Left ventricle myocardium inferior (tissue), 1 donor: ENCODE results near the gene PTPRJ. TPM values are rescaled to one million over a fixed set of nuclear protein-coding genes. Genes with fewer than 3 reads are reported as not detected.
A peak's percentile ranks its signal among the peaks of the same experiment; 100 is the strongest.

ENCODE experiments used
- DNase-seq: peaks from one replicate; pipeline ENCODE4 v3.0.0-alpha.2; 2020
- H3K27ac ChIP-seq: fragments of 200-600 bp; replicated peaks from 2 replicates; pipeline ENCODE4 v1.8.0; 2021
- H3K27me3 ChIP-seq: fragments of 200-600 bp; 2 replicates; pipeline ENCODE4 v1.8.0; 2021; ENCODE audit warnings: low read depth
- H3K36me3 ChIP-seq: fragments of 200-600 bp; 2 replicates; pipeline ENCODE4 v1.8.0; 2021
- H3K4me1 ChIP-seq: fragments of 200-600 bp; 2 replicates; pipeline ENCODE4 v1.8.0; 2021
- H3K4me3 ChIP-seq: fragments of 200-600 bp; 2 replicates; pipeline ENCODE4 v1.8.0; 2021; ENCODE audit warnings: mild to moderate bottlenecking, moderate library complexity
- H3K9me3 ChIP-seq: fragments of 200-600 bp; replicated peaks from 2 replicates; pipeline ENCODE4 v1.8.0; 2021
- CTCF ChIP-seq: fragments of 200-600 bp; IDR thresholded peaks from 2 replicates; pipeline ENCODE4 v1.8.0; 2021; ENCODE audit warnings: antibody characterized with exemption, mild to moderate bottlenecking, borderline replicate concordance
- intact Hi-C: fragments of 100-400 bp; cut with micrococcal nuclease; formaldehyde crosslinking; loops from one replicate; pipeline ENCODE4 v1.11.0; 2022
- total RNA-seq: library from RNA; stranded (reverse); fragmentation: NEBNext Ultra II Directional; extraction: Animal tissue kit (Norgen Biotek cat#: 25700); gene quantifications from one replicate; pipeline ENCODE4 v1.2.1, GENCODE V29; 2021
- donor health status: DM: no; HTN: yes; CAD: no; lungs with severe emphysema.

The PTPRJ gene
- total RNA-seq, 1 donor from 2014 or later: 6.8 TPM

DNA sequence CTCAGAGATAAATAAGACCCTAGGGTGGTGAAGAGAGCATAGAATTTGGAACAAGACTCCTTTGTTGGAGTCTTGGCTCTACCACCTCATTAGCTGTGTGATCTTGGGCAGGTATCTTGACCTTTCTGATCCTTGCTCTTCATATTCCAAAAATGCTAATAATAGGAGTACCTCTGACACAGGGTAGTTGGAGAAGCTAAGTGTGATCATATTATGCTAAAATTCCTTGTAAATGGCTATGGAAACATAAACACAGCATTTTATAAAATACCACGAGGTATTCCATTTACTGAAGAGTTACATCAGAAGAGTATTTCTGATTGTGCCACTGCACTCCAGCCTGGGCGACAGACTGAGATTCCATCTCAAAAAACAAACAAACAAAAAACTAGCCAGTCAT lies 9.4 kb downstream of the PTPRJ start:
- Histone ChIP-seq H3K27ac (peak overlapping the region; percentile 81), H3K4me3 (no peak overlapping the region), H3K4me1 (peaks cover 35% of the 10 kb centered on the region), H3K9me3 (no peaks in the 10 kb centered on the region), H3K27me3 (no peaks in the 10 kb centered on the region), H3K36me3 (no peaks in the 10 kb centered on the region)
- intact Hi-C loops: no loop called here
- TF ChIP-seq CTCF: no peak
- DNase-seq: no peak

GRCh38 chr11:47991266-47991830 lies 11.0 kb downstream of the PTPRJ start:
- Histone ChIP-seq H3K27ac (peak overlapping the region; percentile 81), H3K4me1 (peaks cover 35% of the 10 kb centered on the region), H3K36me3 (no peaks in the 10 kb centered on the region), H3K9me3 (no peaks in the 10 kb centered on the region), H3K4me3 (peak overlapping the region; percentile 35), H3K27me3 (no peaks in the 10 kb centered on the region)
- no peak for TF ChIP-seq CTCF
- no peak for DNase-seq
- intact Hi-C loops: no loop called here

DNA sequence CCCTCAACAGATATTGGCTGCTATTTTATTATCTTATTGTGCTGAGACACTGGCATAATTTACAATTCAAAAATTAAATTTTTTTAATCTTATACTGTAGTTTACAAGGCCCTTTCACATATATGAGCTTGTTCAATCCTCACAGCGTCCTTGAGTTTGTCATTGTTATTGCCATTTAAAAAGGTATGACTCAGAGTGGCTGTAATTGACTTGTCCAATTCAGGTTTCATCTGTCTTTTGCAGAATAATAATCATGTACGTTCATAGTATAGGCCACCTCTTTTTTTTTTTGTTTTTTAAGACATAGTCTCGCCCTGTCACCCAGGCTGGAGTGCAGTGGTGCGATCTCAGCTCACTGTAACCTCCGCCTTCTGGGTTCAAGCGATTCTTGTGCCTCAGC lies 11.5 kb downstream of the PTPRJ start:
- TF ChIP-seq CTCF: no peak

DNA sequence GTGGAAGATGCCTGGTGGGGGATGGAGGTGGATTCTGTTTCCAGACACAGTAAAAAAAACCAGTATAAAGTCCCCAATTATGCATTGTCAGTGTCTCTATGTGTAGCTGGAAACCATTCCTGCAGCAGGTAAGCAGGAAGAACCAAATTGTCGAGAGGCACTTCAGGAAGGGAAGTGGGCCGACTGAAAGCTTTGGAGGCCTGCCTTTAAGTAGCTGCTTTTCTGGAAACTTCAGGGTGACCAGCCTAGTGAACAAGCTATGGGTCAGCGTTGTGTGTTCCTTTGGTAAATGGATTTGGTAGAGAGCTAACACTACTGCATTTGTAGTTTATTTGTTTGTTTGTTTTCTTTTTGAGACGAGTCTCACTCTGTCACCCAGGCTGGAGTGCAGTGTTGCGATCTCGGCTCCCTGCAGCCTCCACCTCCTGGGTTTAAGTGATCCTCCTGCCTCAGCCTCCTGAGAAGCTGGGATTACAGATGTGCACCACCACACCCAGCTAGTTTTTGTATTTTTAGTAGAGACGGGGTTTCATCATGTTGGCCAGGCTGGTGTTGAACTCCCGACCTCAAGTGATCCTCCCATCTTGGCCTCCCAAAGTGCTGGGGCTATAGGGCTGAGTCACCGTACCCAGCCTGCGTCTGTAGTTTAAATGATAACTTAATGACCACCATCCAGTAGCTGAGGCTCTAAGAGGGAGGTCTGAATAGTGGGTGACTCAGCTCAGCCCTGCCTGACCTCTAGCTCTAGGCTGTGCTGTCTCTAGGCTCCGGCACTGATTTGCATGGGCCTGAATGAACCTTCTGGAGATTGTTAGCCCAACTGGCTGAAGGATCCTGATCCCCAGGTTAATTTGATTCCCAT lies 12.8 kb downstream of the PTPRJ start:
- intact Hi-C loops: no loop called here
- H3K4me3 ChIP-seq: no peak overlapping the region
- H3K9me3 ChIP-seq: no peaks in the 10 kb centered on the region
- H3K27me3 ChIP-seq: no peaks in the 10 kb centered on the region
- DNase-seq: no peak
- peaks cover 33% of the 10 kb centered on the region for H3K4me1 ChIP-seq
- H3K27ac ChIP-seq: no peak overlapping the region
- no peaks in the 10 kb centered on the region for H3K36me3 ChIP-seq
- TF ChIP-seq CTCF: no peak

More for the DNA sequence above, 11.5 kb downstream of the PTPRJ start:
- H3K9me3 ChIP-seq: no peaks in the 10 kb centered on the region
- H3K36me3 ChIP-seq: no peaks in the 10 kb centered on the region
- H3K27me3 ChIP-seq: no peaks in the 10 kb centered on the region
- peak overlapping the region; percentile 81 for H3K27ac ChIP-seq
- intact Hi-C loops: no loop called here
- peaks cover 41% of the 10 kb centered on the region for H3K4me1 ChIP-seq
- peak overlapping the region; percentile 35 for H3K4me3 ChIP-seq
- no peak for DNase-seq

DNA sequence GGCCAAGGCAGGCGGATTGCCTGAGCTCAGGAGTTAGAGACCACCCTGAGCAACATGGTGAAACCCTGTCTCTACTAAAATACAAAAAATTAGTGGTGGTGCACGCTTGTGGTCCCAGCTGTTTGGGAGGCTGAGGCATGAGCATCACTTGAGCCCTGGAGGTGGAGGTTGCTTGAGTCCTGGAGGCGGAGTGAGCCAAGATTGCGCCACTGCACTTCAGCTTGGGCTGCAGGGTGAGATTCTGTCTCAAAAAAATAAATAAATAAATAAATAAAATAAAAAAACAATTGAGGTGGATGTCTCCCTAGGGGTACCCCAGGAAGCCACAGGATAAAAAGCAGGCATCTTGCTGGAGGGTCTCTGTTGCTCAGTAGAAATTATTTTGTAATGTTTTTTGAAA lies 14.1 kb downstream of the PTPRJ start:
- no peaks in the 10 kb centered on the region for H3K9me3 ChIP-seq
- no peak overlapping the region for H3K27ac ChIP-seq
- H3K4me3 ChIP-seq: no peak overlapping the region
- DNase-seq: no peak
- peaks cover 32% of the 10 kb centered on the region for H3K4me1 ChIP-seq
- H3K36me3 ChIP-seq: no peaks in the 10 kb centered on the region
- intact Hi-C loops: no loop called here
- H3K27me3 ChIP-seq: no peaks in the 10 kb centered on the region
- TF ChIP-seq CTCF: no peak
